Measurements from ENCODE around the gene UBTD1. TPM values are rescaled to one million over a fixed set of nuclear protein-coding genes. Genes with fewer than 3 reads are reported as not detected.
A peak's percentile ranks its signal among the peaks of the same experiment; 100 is the strongest.
"Not testable (repeated sequence)": the region's sequence is repeated elsewhere in the genome, so short reads cannot be mapped to it uniquely, and the experiment has no call there.

Gene UBTD1
- total and polyA plus RNA-seq, 2 experiments from 2014 or later = 9.5 to 15.8 TPM

GRCh38 chr10:97463363-97464132 is 35.2 kb upstream of the UBTD1 start:
- Histone ChIP-seq H3K36me3 (peaks cover 66% of the 10 kb centered on the region), H3K4me1 (ENCODE audit: low read depth) (no peaks in the 10 kb centered on the region), H3K9me3 (ENCODE audit: low read depth) (no peaks in the 10 kb centered on the region), H3K4me3 (no peak overlapping the region), H3K27me3 (no peaks in the 10 kb centered on the region), H3K27ac (peak overlapping the region; percentile 51)
- peak; percentile 59 to 62 for DNase-seq (ENCODE audit: low read depth in 1 of 2, low spot score in 1 of 2)
- TF ChIP-seq, protein P1, sequence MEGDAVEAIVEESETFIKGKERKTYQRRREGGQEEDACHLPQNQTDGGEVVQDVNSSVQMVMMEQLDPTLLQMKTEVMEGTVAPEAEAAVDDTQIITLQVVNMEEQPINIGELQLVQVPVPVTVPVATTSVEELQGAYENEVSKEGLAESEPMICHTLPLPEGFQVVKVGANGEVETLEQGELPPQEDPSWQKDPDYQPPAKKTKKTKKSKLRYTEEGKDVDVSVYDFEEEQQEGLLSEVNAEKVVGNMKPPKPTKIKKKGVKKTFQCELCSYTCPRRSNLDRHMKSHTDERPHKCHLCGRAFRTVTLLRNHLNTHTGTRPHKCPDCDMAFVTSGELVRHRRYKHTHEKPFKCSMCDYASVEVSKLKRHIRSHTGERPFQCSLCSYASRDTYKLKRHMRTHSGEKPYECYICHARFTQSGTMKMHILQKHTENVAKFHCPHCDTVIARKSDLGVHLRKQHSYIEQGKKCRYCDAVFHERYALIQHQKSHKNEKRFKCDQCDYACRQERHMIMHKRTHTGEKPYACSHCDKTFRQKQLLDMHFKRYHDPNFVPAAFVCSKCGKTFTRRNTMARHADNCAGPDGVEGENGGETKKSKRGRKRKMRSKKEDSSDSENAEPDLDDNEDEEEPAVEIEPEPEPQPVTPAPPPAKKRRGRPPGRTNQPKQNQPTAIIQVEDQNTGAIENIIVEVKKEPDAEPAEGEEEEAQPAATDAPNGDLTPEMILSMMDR (IDR thresholded peaks at IDR 0.05; ENCODE audit: low read depth, low read length) = peak; percentile 84

- TF ChIP-seq, protein P1 (IDR thresholded peaks at IDR 0.05; ENCODE audit: low read depth, low read length) = no peak
These were observed 34.5 kb upstream of the UBTD1 start for GRCh38 chr10:97464226-97464625.

GRCh38 chr10:97465982-97466381 is 32.7 kb upstream of the UBTD1 start:
- H3K4me3 ChIP-seq = no peak overlapping the region
- no peaks in the 10 kb centered on the region for H3K27me3 ChIP-seq
- no peak overlapping the region for H3K27ac ChIP-seq
- no peaks in the 10 kb centered on the region for H3K9me3 ChIP-seq (ENCODE audit: low read depth)
- peaks cover 59% of the 10 kb centered on the region for H3K36me3 ChIP-seq
- TF ChIP-seq, protein P1 (IDR thresholded peaks at IDR 0.05; ENCODE audit: low read depth, low read length) = no peak
- DNase-seq (ENCODE audit: low read depth in 1 of 2, low spot score in 1 of 2) = no peak
- H3K4me1 ChIP-seq (ENCODE audit: low read depth) = no peaks in the 10 kb centered on the region

More at GRCh38 chr10:97464226-97464625, 34.5 kb upstream of the UBTD1 start:
- no peak for DNase-seq (ENCODE audit: low read depth in 1 of 2, low spot score in 1 of 2)
- no peaks in the 10 kb centered on the region for H3K9me3 ChIP-seq (ENCODE audit: low read depth)
- H3K36me3 ChIP-seq = peaks cover 62% of the 10 kb centered on the region
- H3K4me1 ChIP-seq (ENCODE audit: low read depth) = no peaks in the 10 kb centered on the region
- H3K4me3 ChIP-seq = no peak overlapping the region
- peak overlapping the region; percentile 51 for H3K27ac ChIP-seq
- H3K27me3 ChIP-seq = no peaks in the 10 kb centered on the region

GRCh38 chr10:97466755-97467154 is 32.0 kb upstream of the UBTD1 start:
- DNase-seq (ENCODE audit: low read depth in 1 of 2, low spot score in 1 of 2) = no peak
- Histone ChIP-seq H3K27ac (no peak overlapping the region), H3K27me3 (no peaks in the 10 kb centered on the region), H3K9me3 (ENCODE audit: low read depth) (no peaks in the 10 kb centered on the region), H3K36me3 (peaks cover 54% of the 10 kb centered on the region), H3K4me3 (no peak overlapping the region), H3K4me1 (ENCODE audit: low read depth) (no peaks in the 10 kb centered on the region)
- TF ChIP-seq, protein P1 (IDR thresholded peaks at IDR 0.05; ENCODE audit: low read depth, low read length) = no peak

GRCh38 chr10:97468162-97468561 is 30.6 kb upstream of the UBTD1 start:
- peaks cover 53% of the 10 kb centered on the region for H3K36me3 ChIP-seq
- H3K4me3 ChIP-seq = no peak overlapping the region
- no peaks in the 10 kb centered on the region for H3K9me3 ChIP-seq (ENCODE audit: low read depth)
- no peak for DNase-seq (ENCODE audit: low read depth in 1 of 2, low spot score in 1 of 2)
- H3K27ac ChIP-seq = no peak overlapping the region
- TF ChIP-seq, protein P1 (IDR thresholded peaks at IDR 0.05; ENCODE audit: low read depth, low read length) = no peak
- H3K27me3 ChIP-seq = no peaks in the 10 kb centered on the region
- H3K4me1 ChIP-seq (ENCODE audit: low read depth) = no peaks in the 10 kb centered on the region

DNA sequence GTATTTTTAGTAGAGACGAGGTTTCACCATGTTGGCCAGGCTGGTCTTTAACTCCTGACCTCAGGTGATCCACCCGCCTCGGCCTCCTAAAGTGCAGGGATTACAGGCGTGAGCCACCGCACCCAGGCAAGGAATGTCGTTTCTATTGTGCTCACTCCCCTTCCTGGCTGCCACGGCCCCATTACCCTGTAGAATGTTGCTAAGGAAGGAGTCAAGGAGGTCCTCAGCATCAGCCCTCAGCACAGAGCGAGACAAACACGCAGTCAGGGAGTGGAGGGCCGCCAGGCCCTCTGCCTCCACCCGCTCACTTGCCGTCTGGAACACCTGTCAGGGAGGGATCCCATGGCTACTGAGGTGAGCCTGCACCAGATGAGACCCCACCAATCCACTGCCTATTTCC is 29.9 kb upstream of the UBTD1 start:
- H3K4me1 ChIP-seq (ENCODE audit: low read depth); H3K27me3 ChIP-seq; DNase-seq (ENCODE audit: low read depth in 1 of 2, low spot score in 1 of 2); H3K4me3 ChIP-seq; H3K27ac ChIP-seq; H3K9me3 ChIP-seq (ENCODE audit: low read depth): not testable (repeated sequence)
- H3K36me3 ChIP-seq = peaks cover 56% of the 10 kb centered on the region

Measured in cardiac muscle cell (in vitro differentiated cells and primary cell).